Endothelial cell of umbilical vein (primary cell): Measurements from ENCODE around the gene VPS41. TPM values are rescaled to one million over a fixed set of nuclear protein-coding genes. Genes with fewer than 3 reads are reported as not detected.

Experiments
- BruUV-seq: library from RNA; stranded (reverse); fragments of 400-500 nt; replicated peaks from 2 replicates; lab custom pipeline; 2021; lab: Mats Ljungman, UMichigan
- CTCF ChIA-PET: fragments of 300-600, 350-600 bp; sonication (Branson Sonifier 250); formaldehyde crosslinking; loops from one replicate; lab custom pipeline; 2021; ENCODE audit warnings: antibody characterized with exemption, inconsistent platforms; lab: Charles Lee
- POLR2A ChIA-PET: fragments of 300-600, 350-600 bp; sonication (Branson Sonifier 250); formaldehyde crosslinking; loops from one replicate; lab custom pipeline; 2021; ENCODE audit warnings: antibody characterized with exemption, inconsistent platforms; lab: Charles Lee
- DNase-seq: peaks from one replicate; pipeline ENCODE4 v3.0.0-alpha.2; 2011; ENCODE audit warnings: low read depth, low spot score
- FAIRE-seq: peaks from 2 replicates; lab custom pipeline; 2011; peaks lifted over from hg19 to GRCh38; lab: Jason Lieb, UNC
- H2AFZ ChIP-seq: 2 replicates; pipeline ENCODE4 v1.6.0; 2012; ENCODE audit warnings: low read depth, low read length, control low read depth, inconsistent platforms
- H3K27ac ChIP-seq: 2 replicates; pipeline ENCODE4 v1.5.1; 2011; ENCODE audit warnings: low read depth, mild to moderate bottlenecking, control low read depth, low read length, moderate library complexity; ENCODE audit not compliant: insufficient read depth
- H3K27me3 ChIP-seq, 2 experiments: 2 replicates each; pipeline versions ENCODE4 v1.6.0 to v1.6.1; 2011; ENCODE audit warnings: low read length in 2 of 2, mixed read lengths in 1 of 2; ENCODE audit not compliant: control insufficient read depth in 2 of 2, insufficient read depth in 2 of 2
- H3K36me3 ChIP-seq, 2 experiments: 2 replicates in 1 of 2; 3 replicates in 1 of 2; pipeline ENCODE4 v1.5.1; 2011; ENCODE audit warnings: low read length in 2 of 2, mild to moderate bottlenecking in 1 of 2, moderate library complexity in 1 of 2; ENCODE audit not compliant: control insufficient read depth in 2 of 2, insufficient read depth in 2 of 2; ENCODE audit errors: extremely low read depth in 1 of 2
- H3K4me1 ChIP-seq: 3 replicates; pipeline ENCODE4 v1.5.1; 2011; ENCODE audit warnings: mild to moderate bottlenecking, low read length; ENCODE audit not compliant: control insufficient read depth, insufficient read depth; ENCODE audit errors: extremely low read depth
- H3K4me2 ChIP-seq: 2 replicates; pipeline ENCODE4 v1.6.1; 2011; ENCODE audit warnings: low read length, control low read depth, mixed read lengths; ENCODE audit not compliant: insufficient read depth
- H3K4me3 ChIP-seq, 3 experiments: fragments of 200-600 bp in 1 of 3; sonication (generic), shearing (Covaris generic) in 1 of 3; replicated peaks in 1 of 3; 2 replicates each; pipeline ENCODE4 v1.5.1; 2011 to 2016; ENCODE audit warnings: control low read depth in 3 of 3, low read length in 3 of 3, mild to moderate bottlenecking in 2 of 3, inconsistent platforms in 1 of 3, low read depth in 1 of 3, moderate library complexity in 1 of 3; ENCODE audit not compliant: insufficient read depth in 1 of 3
- H3K79me2 ChIP-seq: 2 replicates; pipeline ENCODE4 v1.6.0; 2012; ENCODE audit warnings: low read length, inconsistent platforms; ENCODE audit not compliant: control insufficient read depth, insufficient read depth
- H3K9ac ChIP-seq: replicated peaks from 2 replicates; pipeline ENCODE3; 2011; ENCODE audit warnings: low read length, control low read depth; ENCODE audit not compliant: insufficient read depth; ENCODE audit errors: extremely low read depth
- H3K9me1 ChIP-seq: replicated peaks from 3 replicates; pipeline ENCODE4 v1.6.0; 2011; ENCODE audit warnings: mild to moderate bottlenecking, low read length; ENCODE audit not compliant: control insufficient read depth, insufficient read depth; ENCODE audit errors: extremely low read depth
- H3K9me3 ChIP-seq: replicated peaks from 2 replicates; pipeline ENCODE4 v1.5.1; 2012; ENCODE audit warnings: low read length, inconsistent platforms; ENCODE audit not compliant: control insufficient read depth, insufficient read depth
- H4K20me1 ChIP-seq: replicated peaks from 2 replicates; pipeline ENCODE3; 2011; ENCODE audit warnings: mild to moderate bottlenecking, low read length; ENCODE audit not compliant: control insufficient read depth, insufficient read depth; ENCODE audit errors: extremely low read depth
- CTCF ChIP-seq, 2 donors: IDR thresholded peaks; 1 replicate in 1 of 2; 2 replicates in 1 of 2; pipeline ENCODE4 v1.5.1; 2011; ENCODE audit warnings: low read length in 2 of 2, mild to moderate bottlenecking in 2 of 2, moderate library complexity in 2 of 2, control low read depth in 1 of 2, inconsistent platforms in 1 of 2, low read depth in 1 of 2; ENCODE audit not compliant: insufficient read depth in 1 of 2; ENCODE audit errors: extremely low read depth in 1 of 2
- EZH2 ChIP-seq: IDR thresholded peaks from 2 replicates; pipeline ENCODE4 v1.6.1; 2012; ENCODE audit warnings: borderline replicate concordance, low read depth, mild to moderate bottlenecking, moderate library complexity, low read length, inconsistent platforms; ENCODE audit not compliant: severe bottlenecking
- FOS ChIP-seq: IDR thresholded peaks from 2 replicates; pipeline ENCODE4 v1.6.1; 2011; ENCODE audit warnings: mild to moderate bottlenecking, low read length, moderate library complexity, borderline replicate concordance; ENCODE audit not compliant: insufficient read depth
- GATA2 ChIP-seq: IDR thresholded peaks from 2 replicates; pipeline ENCODE4 v1.7.0; 2011; ENCODE audit warnings: low read depth, mild to moderate bottlenecking, moderate library complexity, mixed read lengths, low read length; ENCODE audit not compliant: insufficient read length, insufficient read depth
- JUN ChIP-seq: IDR thresholded peaks from 2 replicates; pipeline ENCODE4 v1.6.1; 2011; ENCODE audit warnings: borderline replicate concordance, low read depth; ENCODE audit not compliant: insufficient read length, insufficient read depth
- MYC ChIP-seq: IDR thresholded peaks from one replicate; pipeline ENCODE4 v1.6.1; 2011; ENCODE audit warnings: mild to moderate bottlenecking, low read depth, low read length
- POLR2A ChIP-seq: IDR thresholded peaks from 2 replicates; pipeline ENCODE4 v1.6.1; 2012; ENCODE audit warnings: low read depth, mild to moderate bottlenecking, control low read depth, low read length
- POLR2AphosphoS5 ChIP-seq: IDR thresholded peaks from 2 replicates; pipeline ENCODE4 v1.6.1; 2012; ENCODE audit warnings: low read depth, mild to moderate bottlenecking, control low read depth, low read length, moderate library complexity; ENCODE audit not compliant: insufficient read depth
- dilution Hi-C: fragments of 300-500 bp; cut with MboI; formaldehyde crosslinking; loops from one replicate; pipeline ENCODE4 v1.15.0; 2019; ENCODE audit warnings: low sequenced_read_pairs; ENCODE audit not compliant: extremely low pct_ligation_motif_present
- intact Hi-C: fragments of 100-400 bp; cut with micrococcal nuclease; formaldehyde crosslinking; loops from one replicate; pipeline ENCODE4 v1.10.0; 2022
- polyA plus RNA-seq, 4 experiments: library from polyadenylated mRNA; depleted of rRNA in 3 of 4; stranded (reverse) in 3 of 4; unstranded in 1 of 4; fragments of >200 nt; gene quantifications; 2 replicates each; pipeline versions ENCODE4 v1.2.1 to v1.2.3, GENCODE V29; 2011 to 2012; ENCODE audit warnings: missing spikeins in 1 of 4
- total RNA-seq: library from RNA; stranded (reverse); gene quantifications from 2 replicates; pipeline ENCODE4 v1.2.3, GENCODE V29; 2021
- TF ChIP-seq, protein P1 (sequence below): IDR thresholded peaks from 2 replicates; pipeline ENCODE4 v1.6.1; 2011; ENCODE audit not compliant: insufficient read depth, insufficient read length

Gene VPS41
- total and polyA plus RNA-seq, 2 donors (not counting 3 experiments of a cell fraction or from before 2014, with no cell fraction given) = 14.3 to 79.8 TPM

GRCh38 chr7:38890597-38890996 is 18.4 kb downstream of the VPS41 start:
- H2AFZ ChIP-seq = no peak overlapping the region
- no peak overlapping the region for H3K4me2 ChIP-seq
- H4K20me1 ChIP-seq = no peaks in the 10 kb centered on the region
- H3K27me3 ChIP-seq = no peaks in the 10 kb centered on the region
- no TSS peak for BruUV-seq
- H3K9me1 ChIP-seq = no peaks in the 10 kb centered on the region
- no peaks in the 10 kb centered on the region for H3K9me3 ChIP-seq
- FAIRE-seq (no peak), DNase-seq (no peak)
- intact Hi-C loops (no loop called here), dilution Hi-C loops (no loop called here)
- ChIA-PET POLR2A (no interaction called here), CTCF (interaction anchor here (1.2 kb wide), 1 partner anchor 9 kb away, joined by 3 read pairs; no protein-coding TSS in a partner anchor)
- no peak overlapping the region for H3K9ac ChIP-seq
- no peak overlapping the region for H3K4me3 ChIP-seq
- H3K36me3 ChIP-seq = peaks cover 0 to 1% of the 10 kb centered on the region in 2 experiments
- no peaks in the 10 kb centered on the region for H3K4me1 ChIP-seq
- no peak for TF ChIP-seq CTCF (IDR thresholded peaks at IDR 0.05; ENCODE audit: extremely low read depth in 1 of 2, insufficient read depth in 1 of 2, low read depth in 1 of 2, low read length in 2 of 2)
- TF ChIP-seq EZH2 = no peak
- no peak for TF ChIP-seq POLR2AphosphoS5
- TF ChIP-seq POLR2A = no peak
- TF ChIP-seq GATA2 = no peak
- peaks cover 2% of the 10 kb centered on the region for H3K79me2 ChIP-seq
- H3K27ac ChIP-seq = no peak overlapping the region

GRCh38 chr7:38889872-38890432 is 19.0 kb downstream of the VPS41 start:
- POLR2A ChIA-PET = no interaction called here
- Histone ChIP-seq H3K9me1 (no peaks in the 10 kb centered on the region), H3K9me3 (no peaks in the 10 kb centered on the region), H3K27ac (no peak overlapping the region), H3K4me1 (peaks cover 2% of the 10 kb centered on the region), H3K79me2 (peaks cover 2% of the 10 kb centered on the region), H3K36me3 (no peaks in the 10 kb centered on the region), H4K20me1 (no peaks in the 10 kb centered on the region), H3K4me3 (no peak overlapping the region), H3K4me2 (no peak overlapping the region), H3K27me3 (no peaks in the 10 kb centered on the region), H2AFZ (no peak overlapping the region), H3K9ac (no peak overlapping the region)
- FAIRE-seq (no peak), DNase-seq (no peak)
- intact Hi-C loops = no loop called here
- BruUV-seq = no TSS peak
- TF ChIP-seq GATA2 = no peak
- no peak for TF ChIP-seq JUN
- no peak for TF ChIP-seq FOS
- TF ChIP-seq, protein P1, sequence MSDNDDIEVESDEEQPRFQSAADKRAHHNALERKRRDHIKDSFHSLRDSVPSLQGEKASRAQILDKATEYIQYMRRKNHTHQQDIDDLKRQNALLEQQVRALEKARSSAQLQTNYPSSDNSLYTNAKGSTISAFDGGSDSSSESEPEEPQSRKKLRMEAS = no peak
- no peak for TF ChIP-seq CTCF (IDR thresholded peaks at IDR 0.05; ENCODE audit: extremely low read depth in 1 of 2, insufficient read depth in 1 of 2, low read depth in 1 of 2, low read length in 2 of 2)
- no peak for TF ChIP-seq EZH2
- no peak for TF ChIP-seq POLR2A
- TF ChIP-seq MYC = no peak
- TF ChIP-seq POLR2AphosphoS5 = no peak
- CTCF ChIA-PET = no interaction called here
- dilution Hi-C loops = no loop called here
